SK-N-SH treated with all-trans-retinoic acid at 6 μM for 48 hours (cell line): Measurements from ENCODE around the gene ARID1B.

Source experiments
- ATAC-seq: fragments of 200-7000 bp; cut with Tn5 transposase; 3 replicates; pipeline ENCODE4 v1.9.1; 2020; ENCODE audit warnings: mild to moderate bottlenecking, moderate library complexity
- BACH2 ChIP-seq: fragments of 250-450 bp; sonication (Bioruptor Pico); IDR thresholded peaks from 2 replicates; pipeline ENCODE4 v1.9.0; 2021; ENCODE audit warnings: mild to moderate bottlenecking, borderline replicate concordance
- CSDC2 ChIP-seq: fragments of 250-450 bp; sonication (Bioruptor Pico); IDR thresholded peaks from 2 replicates; pipeline ENCODE4 v1.5.0; 2020; ENCODE audit warnings: mild to moderate bottlenecking, moderate library complexity
- ESRRG ChIP-seq: fragments of 250-450 bp; sonication (Bioruptor Pico); IDR thresholded peaks from 2 replicates; pipeline ENCODE4 v1.6.1; 2021; ENCODE audit warnings: mild to moderate bottlenecking
- GLIS3 ChIP-seq: fragments of 250-450 bp; sonication (Bioruptor Pico); IDR thresholded peaks from 2 replicates; pipeline ENCODE4 v1.5.0; 2020; ENCODE audit warnings: mild to moderate bottlenecking, moderate library complexity
- ISL1 ChIP-seq: fragments of 250-450 bp; sonication (Bioruptor Pico); IDR thresholded peaks from 2 replicates; pipeline ENCODE4 v2.1.2; 2022; ENCODE audit warnings: mild to moderate bottlenecking, moderate library complexity
- OSR1 ChIP-seq: fragments of 250-450 bp; sonication (Bioruptor Pico); IDR thresholded peaks from 2 replicates; pipeline ENCODE4 v1.8.0; 2022; ENCODE audit warnings: moderate library complexity, mild to moderate bottlenecking, inconsistent platforms
- PPARA ChIP-seq: fragments of 250-450 bp; sonication (Bioruptor Pico); IDR thresholded peaks from 2 replicates; pipeline ENCODE4 v1.5.0; 2020; ENCODE audit warnings: mild to moderate bottlenecking, borderline replicate concordance
- RARB ChIP-seq: fragments of 250-450 bp; sonication (Bioruptor Pico); IDR thresholded peaks from 2 replicates; pipeline ENCODE4 v1.8.0; 2021; ENCODE audit warnings: mild to moderate bottlenecking, moderate library complexity
- SNAI2 ChIP-seq: fragments of 250-450 bp; sonication (Bioruptor Pico); IDR thresholded peaks from 2 replicates; pipeline ENCODE4 v1.5.0; 2020; ENCODE audit warnings: mild to moderate bottlenecking, moderate library complexity
- TCF4 ChIP-seq: fragments of 250-450 bp; sonication (Bioruptor Pico); IDR thresholded peaks from 2 replicates; pipeline ENCODE4 v1.8.0; 2021; ENCODE audit warnings: mild to moderate bottlenecking, moderate library complexity, borderline replicate concordance
- TOX ChIP-seq: fragments of 250-450 bp; sonication (Bioruptor Pico); IDR thresholded peaks from 2 replicates; pipeline ENCODE4 v1.8.0; 2021; ENCODE audit warnings: mild to moderate bottlenecking, moderate library complexity, borderline replicate concordance
- ZNF565 ChIP-seq: fragments of 450-650 bp; formaldehyde crosslinking; conservative IDR thresholded peaks from 2 replicates; pipeline ENCODE4 v1.5.0; 2020; ENCODE audit warnings: low read depth, mild to moderate bottlenecking, moderate library complexity
- TF ChIP-seq, protein P1 (sequence below): fragments of 250-450 bp; sonication (Bioruptor Pico); IDR thresholded peaks from 2 replicates; pipeline ENCODE4 v1.5.1; 2020; ENCODE audit warnings: low read depth, mild to moderate bottlenecking, moderate library complexity
- TF ChIP-seq, protein P2 (sequence below): fragments of 250-450 bp; sonication (Bioruptor Pico); IDR thresholded peaks from 2 replicates; pipeline ENCODE4 v1.5.1; 2021; ENCODE audit warnings: mild to moderate bottlenecking, moderate library complexity
- TF ChIP-seq, protein P3 (sequence below): fragments of 250-450 bp; sonication (Bioruptor Pico); IDR thresholded peaks from 2 replicates; pipeline ENCODE4 v1.5.0; 2020; ENCODE audit warnings: mild to moderate bottlenecking, moderate library complexity
- TF ChIP-seq, protein P4 (sequence below): fragments of 250-450 bp; sonication (Bioruptor Pico); IDR thresholded peaks from 2 replicates; pipeline ENCODE4 v1.8.0; 2021; ENCODE audit warnings: low read depth, mild to moderate bottlenecking, moderate library complexity, borderline replicate concordance
- TF ChIP-seq, protein P5 (sequence below): fragments of 250-450 bp; sonication (Bioruptor Pico); IDR thresholded peaks from 2 replicates; pipeline ENCODE4 v1.8.0; 2020; ENCODE audit warnings: mild to moderate bottlenecking, moderate library complexity, borderline replicate concordance

Gene ARID1B

DNA sequence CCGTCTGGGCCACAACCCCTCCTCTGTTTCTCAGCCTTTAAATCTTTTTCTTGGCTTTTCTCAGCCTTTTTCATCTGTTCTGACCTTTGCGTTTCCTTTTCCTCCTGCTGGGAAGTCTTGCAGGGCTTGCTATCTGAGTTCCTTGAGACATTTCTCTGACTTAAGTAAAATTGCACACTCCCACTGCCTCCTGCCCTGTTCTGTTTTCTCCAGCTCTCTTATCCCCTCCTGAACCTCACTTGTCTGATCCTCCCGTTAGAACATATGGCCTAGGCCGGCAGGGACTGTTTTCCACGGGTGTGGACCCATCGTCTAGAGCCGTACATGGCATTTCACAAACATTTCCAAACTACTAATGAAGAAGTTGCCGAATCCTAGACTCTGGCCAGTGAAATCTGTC is 63.0 kb downstream of the ARID1B start:
- peak; percentile 24 for ATAC-seq
- TF ChIP-seq ZNF565 (no peak), CSDC2 (CRISPR knock-in tag) (no peak), ESRRG (CRISPR knock-in tag) (no peak), GLIS3 (CRISPR knock-in tag) (no peak)
- TF ChIP-seq, protein P1, sequence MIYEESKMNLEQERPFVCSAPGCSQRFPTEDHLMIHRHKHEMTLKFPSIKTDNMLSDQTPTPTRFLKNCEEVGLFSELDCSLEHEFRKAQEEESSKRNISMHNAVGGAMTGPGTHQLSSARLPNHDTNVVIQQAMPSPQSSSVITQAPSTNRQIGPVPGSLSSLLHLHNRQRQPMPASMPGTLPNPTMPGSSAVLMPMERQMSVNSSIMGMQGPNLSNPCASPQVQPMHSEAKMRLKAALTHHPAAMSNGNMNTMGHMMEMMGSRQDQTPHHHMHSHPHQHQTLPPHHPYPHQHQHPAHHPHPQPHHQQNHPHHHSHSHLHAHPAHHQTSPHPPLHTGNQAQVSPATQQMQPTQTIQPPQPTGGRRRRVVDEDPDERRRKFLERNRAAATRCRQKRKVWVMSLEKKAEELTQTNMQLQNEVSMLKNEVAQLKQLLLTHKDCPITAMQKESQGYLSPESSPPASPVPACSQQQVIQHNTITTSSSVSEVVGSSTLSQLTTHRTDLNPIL (CRISPR knock-in tag): no peak
- TF ChIP-seq, protein P2, sequence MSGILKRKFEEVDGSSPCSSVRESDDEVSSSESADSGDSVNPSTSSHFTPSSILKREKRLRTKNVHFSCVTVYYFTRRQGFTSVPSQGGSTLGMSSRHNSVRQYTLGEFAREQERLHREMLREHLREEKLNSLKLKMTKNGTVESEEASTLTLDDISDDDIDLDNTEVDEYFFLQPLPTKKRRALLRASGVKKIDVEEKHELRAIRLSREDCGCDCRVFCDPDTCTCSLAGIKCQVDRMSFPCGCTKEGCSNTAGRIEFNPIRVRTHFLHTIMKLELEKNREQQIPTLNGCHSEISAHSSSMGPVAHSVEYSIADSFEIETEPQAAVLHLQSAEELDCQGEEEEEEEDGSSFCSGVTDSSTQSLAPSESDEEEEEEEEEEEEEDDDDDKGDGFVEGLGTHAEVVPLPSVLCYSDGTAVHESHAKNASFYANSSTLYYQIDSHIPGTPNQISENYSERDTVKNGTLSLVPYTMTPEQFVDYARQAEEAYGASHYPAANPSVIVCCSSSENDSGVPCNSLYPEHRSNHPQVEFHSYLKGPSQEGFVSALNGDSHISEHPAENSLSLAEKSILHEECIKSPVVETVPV (CRISPR knock-in tag): no peak

DNA sequence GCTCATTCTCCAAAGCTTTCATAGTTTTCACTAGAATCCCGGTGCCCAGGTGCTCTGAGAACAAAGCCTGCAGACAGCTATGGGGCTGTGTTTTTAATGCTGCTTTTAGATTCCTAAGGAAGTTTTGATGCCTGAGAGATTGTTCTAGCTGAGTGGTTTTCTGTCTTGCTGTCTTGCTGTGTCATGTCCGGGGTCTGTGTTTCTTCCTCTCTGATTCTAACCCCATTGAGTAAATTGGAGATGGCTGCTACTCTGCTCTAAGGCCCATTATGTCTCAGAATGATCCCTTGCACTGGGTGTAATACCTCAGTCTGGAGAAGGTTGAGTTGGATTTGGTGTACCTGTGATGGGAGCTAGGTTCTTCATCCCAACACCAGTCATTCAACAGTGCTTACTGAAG is 63.4 kb downstream of the ARID1B start:
- peak; percentile 61 for ATAC-seq
- TF ChIP-seq, protein P3, sequence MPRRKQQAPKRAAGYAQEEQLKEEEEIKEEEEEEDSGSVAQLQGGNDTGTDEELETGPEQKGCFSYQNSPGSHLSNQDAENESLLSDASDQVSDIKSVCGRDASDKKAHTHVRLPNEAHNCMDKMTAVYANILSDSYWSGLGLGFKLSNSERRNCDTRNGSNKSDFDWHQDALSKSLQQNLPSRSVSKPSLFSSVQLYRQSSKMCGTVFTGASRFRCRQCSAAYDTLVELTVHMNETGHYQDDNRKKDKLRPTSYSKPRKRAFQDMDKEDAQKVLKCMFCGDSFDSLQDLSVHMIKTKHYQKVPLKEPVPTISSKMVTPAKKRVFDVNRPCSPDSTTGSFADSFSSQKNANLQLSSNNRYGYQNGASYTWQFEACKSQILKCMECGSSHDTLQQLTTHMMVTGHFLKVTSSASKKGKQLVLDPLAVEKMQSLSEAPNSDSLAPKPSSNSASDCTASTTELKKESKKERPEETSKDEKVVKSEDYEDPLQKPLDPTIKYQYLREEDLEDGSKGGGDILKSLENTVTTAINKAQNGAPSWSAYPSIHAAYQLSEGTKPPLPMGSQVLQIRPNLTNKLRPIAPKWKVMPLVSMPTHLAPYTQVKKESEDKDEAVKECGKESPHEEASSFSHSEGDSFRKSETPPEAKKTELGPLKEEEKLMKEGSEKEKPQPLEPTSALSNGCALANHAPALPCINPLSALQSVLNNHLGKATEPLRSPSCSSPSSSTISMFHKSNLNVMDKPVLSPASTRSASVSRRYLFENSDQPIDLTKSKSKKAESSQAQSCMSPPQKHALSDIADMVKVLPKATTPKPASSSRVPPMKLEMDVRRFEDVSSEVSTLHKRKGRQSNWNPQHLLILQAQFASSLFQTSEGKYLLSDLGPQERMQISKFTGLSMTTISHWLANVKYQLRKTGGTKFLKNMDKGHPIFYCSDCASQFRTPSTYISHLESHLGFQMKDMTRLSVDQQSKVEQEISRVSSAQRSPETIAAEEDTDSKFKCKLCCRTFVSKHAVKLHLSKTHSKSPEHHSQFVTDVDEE: no peak
- TF ChIP-seq BACH2 (CRISPR knock-in tag): no peak
- TF ChIP-seq, protein P1 (CRISPR knock-in tag): no peak

DNA sequence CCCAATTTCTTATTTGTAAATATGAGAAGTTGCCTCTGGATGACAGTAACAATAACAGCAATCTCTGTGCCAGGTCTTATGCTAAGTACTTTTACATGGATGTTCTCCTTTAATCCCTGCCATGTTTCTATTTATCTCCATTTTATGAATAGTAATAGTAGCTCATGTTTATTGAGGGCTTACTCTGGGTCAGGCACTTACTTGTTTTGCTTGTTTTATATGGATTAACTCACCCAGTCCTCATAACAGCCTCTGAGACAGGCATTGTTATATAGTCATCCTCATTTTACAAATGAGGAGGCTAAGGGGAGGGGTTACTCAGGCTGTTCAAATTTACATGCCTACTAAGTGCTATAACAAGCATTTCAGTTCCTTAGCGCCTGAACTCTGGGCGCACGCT is 64.3 kb downstream of the ARID1B start:
- TF ChIP-seq, protein P3: no peak
- TF ChIP-seq, all 23 proteins: peak for 0
- no peak for ATAC-seq

DNA sequence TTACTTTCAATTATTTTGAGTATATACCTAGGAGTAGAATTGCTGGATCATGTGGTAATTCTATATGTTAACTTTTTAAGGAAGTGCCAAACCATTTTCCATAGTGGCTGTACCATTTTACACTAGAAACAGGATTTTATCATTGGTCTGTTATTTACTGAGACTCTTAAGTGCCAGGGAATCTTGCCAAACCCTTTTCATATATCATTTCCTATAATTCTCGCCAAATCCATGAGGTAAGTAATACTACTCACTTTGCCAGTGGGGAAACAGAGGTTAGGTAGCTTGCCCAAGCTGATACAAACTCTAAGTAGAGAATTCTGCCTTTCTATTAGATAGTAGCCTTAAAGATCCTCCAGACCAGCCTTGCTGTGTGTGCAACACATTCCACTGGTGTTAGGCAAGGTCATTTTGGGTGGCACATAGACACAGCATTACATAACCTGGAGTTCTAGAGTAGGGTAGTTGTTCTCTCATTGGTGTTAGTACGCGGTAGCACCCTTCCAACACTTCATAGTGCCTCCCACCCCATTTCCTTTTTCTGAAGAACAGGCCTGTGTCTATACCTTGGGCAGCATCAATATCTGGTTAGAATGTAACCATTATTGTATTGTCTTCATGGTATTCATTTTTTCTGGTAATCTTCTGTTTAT is 65.5 kb downstream of the ARID1B start:
- no peak for TF ChIP-seq PPARA
- TF ChIP-seq, all 23 proteins: peak for 0
- no peak for ATAC-seq

DNA sequence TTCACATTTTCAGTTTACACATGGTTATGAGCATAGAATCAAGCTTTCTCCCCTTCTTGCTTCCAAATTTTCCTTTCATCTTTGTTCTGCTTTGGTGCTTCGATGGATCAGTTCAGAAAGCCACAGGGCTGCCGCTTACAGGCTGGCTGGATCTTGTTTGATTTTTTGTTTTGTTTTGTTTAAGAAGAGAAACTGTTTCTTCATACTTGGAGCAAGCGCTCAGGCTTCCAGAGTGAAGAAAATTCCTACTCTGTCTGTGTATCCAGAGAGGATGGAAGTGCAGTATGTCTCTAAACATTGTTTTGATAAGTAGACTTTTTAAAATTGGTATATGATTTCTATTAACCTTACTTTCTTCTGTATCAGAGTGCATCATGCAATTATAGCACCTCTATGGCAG is 66.9 kb downstream of the ARID1B start:
- no peak for ATAC-seq

More for the DNA sequence above, 66.9 kb downstream of the ARID1B start:
- TF ChIP-seq, protein P4, sequence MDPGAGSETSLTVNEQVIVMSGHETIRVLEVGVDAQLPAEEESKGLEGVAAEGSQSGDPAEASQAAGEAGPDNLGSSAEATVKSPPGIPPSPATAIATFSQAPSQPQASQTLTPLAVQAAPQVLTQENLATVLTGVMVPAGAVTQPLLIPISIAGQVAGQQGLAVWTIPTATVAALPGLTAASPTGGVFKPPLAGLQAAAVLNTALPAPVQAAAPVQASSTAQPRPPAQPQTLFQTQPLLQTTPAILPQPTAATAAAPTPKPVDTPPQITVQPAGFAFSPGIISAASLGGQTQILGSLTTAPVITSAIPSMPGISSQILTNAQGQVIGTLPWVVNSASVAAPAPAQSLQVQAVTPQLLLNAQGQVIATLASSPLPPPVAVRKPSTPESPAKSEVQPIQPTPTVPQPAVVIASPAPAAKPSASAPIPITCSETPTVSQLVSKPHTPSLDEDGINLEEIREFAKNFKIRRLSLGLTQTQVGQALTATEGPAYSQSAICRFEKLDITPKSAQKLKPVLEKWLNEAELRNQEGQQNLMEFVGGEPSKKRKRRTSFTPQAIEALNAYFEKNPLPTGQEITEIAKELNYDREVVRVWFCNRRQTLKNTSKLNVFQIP (CRISPR knock-in tag): no peak
- TF ChIP-seq RARB (no peak), ISL1 (CRISPR knock-in tag) (no peak), SNAI2 (CRISPR knock-in tag) (no peak), TOX (CRISPR knock-in tag) (no peak), TCF4 (CRISPR knock-in tag) (no peak), OSR1 (CRISPR knock-in tag) (no peak), ZNF565 (no peak), PPARA (no peak)
- TF ChIP-seq, protein P2 (CRISPR knock-in tag): no peak
- TF ChIP-seq, protein P5, sequence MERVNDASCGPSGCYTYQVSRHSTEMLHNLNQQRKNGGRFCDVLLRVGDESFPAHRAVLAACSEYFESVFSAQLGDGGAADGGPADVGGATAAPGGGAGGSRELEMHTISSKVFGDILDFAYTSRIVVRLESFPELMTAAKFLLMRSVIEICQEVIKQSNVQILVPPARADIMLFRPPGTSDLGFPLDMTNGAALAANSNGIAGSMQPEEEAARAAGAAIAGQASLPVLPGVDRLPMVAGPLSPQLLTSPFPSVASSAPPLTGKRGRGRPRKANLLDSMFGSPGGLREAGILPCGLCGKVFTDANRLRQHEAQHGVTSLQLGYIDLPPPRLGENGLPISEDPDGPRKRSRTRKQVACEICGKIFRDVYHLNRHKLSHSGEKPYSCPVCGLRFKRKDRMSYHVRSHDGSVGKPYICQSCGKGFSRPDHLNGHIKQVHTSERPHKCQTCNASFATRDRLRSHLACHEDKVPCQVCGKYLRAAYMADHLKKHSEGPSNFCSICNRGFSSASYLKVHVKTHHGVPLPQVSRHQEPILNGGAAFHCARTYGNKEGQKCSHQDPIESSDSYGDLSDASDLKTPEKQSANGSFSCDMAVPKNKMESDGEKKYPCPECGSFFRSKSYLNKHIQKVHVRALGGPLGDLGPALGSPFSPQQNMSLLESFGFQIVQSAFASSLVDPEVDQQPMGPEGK: no peak
